Duodenal mucosa (tissue), 2 donors: ENCODE results near the gene PLXNB3.

Source experiments
- H3K27ac ChIP-seq: one replicate; pipeline ENCODE4 v1.7.0; 2013; ENCODE audit warnings: low read depth, low read length
- H3K27me3 ChIP-seq, 2 donors: one replicate each; pipeline ENCODE4 v1.7.0; 2013; ENCODE audit warnings: low read length in 2 of 2, control low read depth in 1 of 2; ENCODE audit not compliant: insufficient read depth in 2 of 2, control insufficient read depth in 1 of 2
- H3K36me3 ChIP-seq, 2 donors: one replicate each; pipeline ENCODE4 v1.7.0; 2013; ENCODE audit warnings: low read length in 2 of 2, control low read depth in 1 of 2; ENCODE audit not compliant: insufficient read depth in 2 of 2, control insufficient read depth in 1 of 2
- H3K4me1 ChIP-seq, 2 donors: one replicate each; pipeline ENCODE4 v1.7.0; 2013; ENCODE audit warnings: low read length in 2 of 2, control low read depth in 1 of 2; ENCODE audit not compliant: insufficient read depth in 2 of 2, control insufficient read depth in 1 of 2
- H3K4me3 ChIP-seq, 2 donors: one replicate each; pipeline ENCODE4 v1.7.0; 2013; ENCODE audit warnings: low read length in 2 of 2, low read depth in 1 of 2
- H3K9ac ChIP-seq, 2 donors: one replicate each; pipeline ENCODE4 v1.7.0; 2013; ENCODE audit warnings: low read length in 2 of 2, low read depth in 1 of 2
- H3K9me3 ChIP-seq, 2 donors: one replicate each; pipeline ENCODE4 v1.7.0; 2013; ENCODE audit warnings: low read length in 2 of 2, control low read depth in 1 of 2; ENCODE audit not compliant: control insufficient read depth in 1 of 2

The PLXNB3 gene

DNA sequence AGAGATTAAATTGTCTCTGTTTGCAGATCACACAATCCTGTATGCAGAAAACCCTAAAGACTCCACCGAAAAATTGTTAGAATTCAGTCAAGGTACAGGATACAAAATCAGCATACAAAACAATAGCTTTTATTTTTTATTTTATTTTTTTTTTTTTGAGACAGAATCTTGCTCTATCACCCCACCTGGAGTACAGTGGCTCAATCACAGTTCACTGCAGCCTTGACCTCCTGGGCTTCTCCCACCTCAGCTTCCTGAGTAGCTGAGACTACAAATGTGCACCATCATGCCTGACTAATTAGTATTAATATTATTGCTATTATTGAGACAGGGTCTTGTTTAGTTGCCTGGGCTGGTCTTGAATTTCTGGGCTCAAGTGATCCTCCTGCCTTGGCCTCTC lies 8.9 kb upstream of the PLXNB3 start:
- Histone ChIP-seq H3K27ac (no peak overlapping the region), H3K9me3 (no peaks in the 10 kb centered on the region), H3K27me3 (no peaks in the 10 kb centered on the region), H3K4me1 (no peaks in the 10 kb centered on the region), H3K9ac (no peak overlapping the region), H3K4me3 (no peak overlapping the region), H3K36me3 (no peaks in the 10 kb centered on the region)

DNA sequence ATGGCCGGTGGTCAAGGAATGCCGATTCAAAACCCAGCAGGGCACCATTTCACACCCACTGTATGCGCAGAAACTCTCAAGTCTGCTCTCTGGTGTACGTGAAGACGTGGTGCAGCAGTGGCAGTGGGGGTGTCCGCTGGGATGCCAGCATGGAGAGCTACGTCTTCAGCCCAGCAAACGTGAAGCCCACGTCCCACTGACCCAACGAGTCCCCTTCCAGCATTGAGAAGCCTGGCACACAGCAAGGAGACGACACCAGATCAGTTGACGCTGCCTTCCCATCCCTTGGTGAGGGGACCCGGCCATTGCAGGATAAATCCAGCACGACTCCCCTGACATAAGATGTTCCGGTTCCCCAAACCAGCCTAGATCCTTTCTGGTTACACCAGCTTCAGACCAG lies 2.2 kb upstream of the PLXNB3 start:
- Histone ChIP-seq H3K9ac (no peak overlapping the region), H3K36me3 (no peaks in the 10 kb centered on the region)

GRCh38 chrX:153762626-153763173 lies 1.3 kb upstream of the PLXNB3 start:
- H3K4me1 ChIP-seq: peaks cover 0 to 7% of the 10 kb centered on the region in 2 donors
- no peak overlapping the region for H3K4me3 ChIP-seq
- H3K9me3 ChIP-seq: no peaks in the 10 kb centered on the region
- no peak overlapping the region for H3K9ac ChIP-seq
- no peaks in the 10 kb centered on the region for H3K36me3 ChIP-seq
- no peaks in the 10 kb centered on the region for H3K27me3 ChIP-seq
- no peak overlapping the region for H3K27ac ChIP-seq

More for the DNA sequence above, 2.2 kb upstream of the PLXNB3 start:
- Histone ChIP-seq H3K27ac (no peak overlapping the region), H3K4me3 (no peak overlapping the region), H3K9me3 (no peaks in the 10 kb centered on the region), H3K4me1 (peaks cover 0 to 7% of the 10 kb centered on the region in 2 donors), H3K27me3 (no peaks in the 10 kb centered on the region)

DNA sequence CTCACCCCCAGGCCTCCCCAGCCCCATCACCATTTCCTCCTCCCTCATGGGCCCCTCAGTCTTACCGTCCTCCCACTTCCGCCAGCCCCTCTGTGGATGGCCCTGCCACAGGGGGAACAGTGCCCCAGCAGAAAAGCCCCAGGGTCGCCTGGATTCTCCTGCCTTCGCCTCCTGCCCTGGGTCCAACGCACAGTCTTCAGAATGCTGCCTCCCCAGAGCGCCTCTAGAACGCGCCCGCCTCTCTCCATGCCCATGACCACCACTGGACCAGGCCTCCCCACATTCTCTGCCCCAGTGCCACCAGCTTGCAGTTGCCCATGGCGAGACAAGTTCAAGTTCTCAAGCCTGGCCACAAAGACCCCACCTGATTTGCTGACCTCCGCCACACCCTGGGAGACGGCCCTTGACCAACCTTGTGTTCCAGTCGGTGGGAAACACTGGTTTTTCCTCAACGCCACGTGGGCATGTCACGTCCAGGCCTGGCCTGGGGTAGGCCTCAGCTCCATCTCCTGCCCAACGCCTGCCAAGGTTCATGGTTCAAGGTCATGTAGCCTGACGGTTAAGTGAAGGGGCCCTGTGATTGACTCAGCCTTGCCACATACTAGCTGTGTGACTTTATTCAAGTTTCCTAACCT lies 634 bp upstream of the PLXNB3 start:
- Histone ChIP-seq H3K9ac (no peak overlapping the region), H3K4me3 (no peak overlapping the region), H3K27me3 (no peaks in the 10 kb centered on the region), H3K36me3 (no peaks in the 10 kb centered on the region), H3K9me3 (no peaks in the 10 kb centered on the region), H3K27ac (no peak overlapping the region), H3K4me1 (peaks cover 0 to 7% of the 10 kb centered on the region in 2 donors)

- Histone ChIP-seq H3K27me3 (no peaks in the 10 kb centered on the region), H3K9me3 (no peaks in the 10 kb centered on the region), H3K4me1 (peaks cover 0 to 7% of the 10 kb centered on the region in 2 donors), H3K4me3 (no peak overlapping the region), H3K27ac (no peak overlapping the region), H3K9ac (no peak overlapping the region), H3K36me3 (no peaks in the 10 kb centered on the region)
Measured at GRCh38 chrX:153764786-153765137, 713 bp downstream of the PLXNB3 start.

DNA sequence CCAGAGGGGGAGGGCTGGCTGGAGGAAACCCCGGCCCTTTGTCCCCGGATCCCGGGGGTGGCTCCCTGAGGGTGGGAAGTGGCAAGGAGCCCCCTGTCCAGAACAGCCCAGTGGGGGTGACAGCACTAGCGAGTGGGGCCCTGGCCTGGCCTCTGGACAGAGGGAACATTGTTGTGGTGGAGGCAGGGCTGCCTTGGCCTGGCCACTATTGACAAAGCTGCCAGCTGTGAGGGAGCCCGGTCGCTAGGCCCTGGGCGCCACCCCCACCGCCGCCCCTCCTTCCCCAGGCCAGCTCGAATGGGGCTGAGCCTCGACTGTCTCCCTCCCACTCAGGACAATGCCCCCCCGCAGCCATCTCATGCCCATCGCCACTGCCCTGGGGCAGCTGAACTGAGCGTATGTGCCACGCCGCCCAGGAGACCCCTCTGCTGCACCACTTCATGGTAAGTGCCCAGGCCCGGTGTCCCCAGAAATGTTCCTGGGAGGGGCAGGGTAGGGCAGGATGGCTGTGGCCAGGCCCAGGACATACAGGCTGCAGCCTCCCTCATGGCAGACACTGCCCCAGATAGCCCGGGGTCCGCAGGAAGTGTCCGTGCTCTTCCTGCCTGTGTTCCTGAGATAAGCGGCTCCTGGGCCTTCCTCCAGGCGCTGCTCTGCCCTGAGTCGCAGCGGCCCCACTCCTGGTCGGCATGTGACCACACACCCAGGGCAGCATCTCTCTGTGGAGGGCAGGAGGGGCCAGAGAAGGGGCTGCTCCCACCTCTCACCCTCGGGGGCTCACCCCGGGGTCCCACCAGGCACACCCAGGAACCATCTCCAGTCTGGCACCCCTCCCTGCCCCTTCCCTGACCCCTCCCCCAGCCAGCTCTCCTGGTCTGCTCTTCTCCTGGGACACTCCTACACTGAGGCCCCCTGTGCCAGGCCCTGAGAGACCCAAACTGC lies 1.4 kb downstream of the PLXNB3 start:
- H3K9me3 ChIP-seq: no peaks in the 10 kb centered on the region
- H3K27ac ChIP-seq: no peak overlapping the region
- peaks cover 0 to 7% of the 10 kb centered on the region in 2 donors for H3K4me1 ChIP-seq
- H3K27me3 ChIP-seq: no peaks in the 10 kb centered on the region
- no peak overlapping the region for H3K9ac ChIP-seq
- no peaks in the 10 kb centered on the region for H3K36me3 ChIP-seq
- no peak overlapping the region for H3K4me3 ChIP-seq

GRCh38 chrX:153766098-153766817 lies 2.2 kb downstream of the PLXNB3 start:
- no peaks in the 10 kb centered on the region for H3K27me3 ChIP-seq
- H3K4me1 ChIP-seq: peaks cover 0 to 7% of the 10 kb centered on the region in 2 donors
- no peaks in the 10 kb centered on the region for H3K36me3 ChIP-seq
- no peak overlapping the region for H3K9ac ChIP-seq
- no peak overlapping the region for H3K4me3 ChIP-seq
- no peaks in the 10 kb centered on the region for H3K9me3 ChIP-seq
- H3K27ac ChIP-seq: no peak overlapping the region

DNA sequence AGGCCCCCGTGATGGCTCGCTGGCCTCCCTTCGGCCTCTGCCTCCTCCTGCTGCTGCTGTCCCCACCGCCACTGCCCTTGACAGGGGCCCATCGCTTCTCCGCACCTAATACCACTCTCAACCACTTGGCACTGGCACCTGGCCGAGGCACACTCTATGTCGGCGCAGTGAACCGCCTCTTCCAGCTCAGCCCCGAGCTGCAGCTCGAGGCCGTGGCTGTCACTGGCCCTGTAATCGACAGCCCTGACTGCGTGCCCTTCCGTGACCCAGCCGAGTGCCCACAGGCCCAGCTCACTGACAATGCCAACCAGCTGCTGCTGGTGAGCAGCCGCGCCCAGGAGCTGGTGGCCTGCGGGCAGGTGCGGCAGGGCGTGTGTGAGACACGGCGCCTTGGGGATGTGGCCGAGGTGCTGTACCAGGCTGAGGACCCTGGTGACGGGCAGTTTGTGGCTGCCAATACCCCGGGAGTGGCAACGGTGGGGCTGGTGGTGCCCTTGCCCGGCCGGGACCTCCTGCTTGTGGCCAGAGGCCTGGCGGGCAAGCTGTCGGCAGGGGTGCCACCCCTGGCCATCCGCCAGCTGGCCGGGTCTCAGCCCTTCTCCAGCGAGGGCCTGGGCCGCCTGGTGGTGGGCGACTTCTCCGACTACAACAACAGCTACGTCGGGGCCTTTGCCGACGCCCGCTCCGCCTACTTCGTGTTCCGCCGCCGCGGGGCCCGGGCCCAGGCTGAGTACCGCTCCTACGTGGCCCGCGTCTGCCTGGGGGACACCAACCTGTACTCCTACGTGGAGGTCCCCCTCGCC lies 3.0 kb downstream of the PLXNB3 start:
- no peaks in the 10 kb centered on the region for H3K27me3 ChIP-seq
- no peaks in the 10 kb centered on the region for H3K9me3 ChIP-seq
- H3K4me3 ChIP-seq: no peak overlapping the region
- peaks cover 0 to 7% of the 10 kb centered on the region in 2 donors for H3K4me1 ChIP-seq
- H3K36me3 ChIP-seq: no peaks in the 10 kb centered on the region
- H3K27ac ChIP-seq: no peak overlapping the region
- H3K9ac ChIP-seq: no peak overlapping the region

DNA sequence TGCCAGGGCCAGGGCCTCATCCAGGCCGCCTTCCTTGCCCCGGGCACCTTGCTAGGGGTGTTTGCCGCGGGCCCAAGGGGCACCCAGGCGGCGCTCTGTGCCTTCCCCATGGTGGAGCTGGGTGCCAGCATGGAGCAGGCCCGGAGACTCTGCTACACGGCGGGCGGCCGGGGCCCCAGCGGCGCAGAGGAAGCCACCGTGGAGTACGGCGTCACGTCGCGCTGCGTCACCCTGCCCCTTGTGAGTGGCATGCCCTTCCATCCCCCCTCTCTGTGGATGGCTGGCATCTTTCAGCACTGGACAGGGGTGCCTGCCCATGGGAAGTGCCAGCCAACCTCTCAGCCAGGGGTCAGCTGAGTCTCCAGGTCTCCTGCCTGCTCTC lies 3.6 kb downstream of the PLXNB3 start:
- H3K4me3 ChIP-seq: no peak overlapping the region
- H3K9me3 ChIP-seq: no peaks in the 10 kb centered on the region
- H3K9ac ChIP-seq: no peak overlapping the region
- no peak overlapping the region for H3K27ac ChIP-seq
- peaks cover 0 to 7% of the 10 kb centered on the region in 2 donors for H3K4me1 ChIP-seq
- no peaks in the 10 kb centered on the region for H3K36me3 ChIP-seq
- H3K27me3 ChIP-seq: no peaks in the 10 kb centered on the region
